GM21619 (cell line): ENCODE measurements around the gene ZNF507.
"Not testable (repeated sequence)": the region's sequence is repeated elsewhere in the genome, so short reads cannot be mapped to it uniquely, and the experiment has no call there.

Source experiments
- ATAC-seq: cut with Tn5 transposase; IDR thresholded peaks from one replicate; pipeline ENCODE4 v1.9.1; 2021; ENCODE audit not compliant: unreplicated experiment

The ZNF507 gene

DNA sequence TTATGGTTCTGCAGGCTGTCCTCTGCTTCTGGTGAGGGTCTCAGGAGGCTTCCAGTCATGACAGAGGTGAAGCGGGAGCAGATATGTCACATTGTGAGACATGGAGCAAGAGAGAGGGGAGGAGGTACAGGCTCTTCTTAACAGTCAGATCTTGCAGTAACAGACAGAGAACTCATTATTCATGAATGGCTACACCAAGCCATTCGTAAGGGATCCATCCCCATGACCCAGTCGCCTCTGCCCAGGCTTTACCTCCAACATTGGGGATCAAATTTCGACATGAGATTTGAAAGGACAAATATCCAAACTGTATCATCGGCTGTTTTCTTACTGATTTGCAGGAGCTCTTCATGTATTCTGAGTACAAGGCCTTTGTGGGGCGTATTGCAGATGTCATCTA is 21.7 kb downstream of the ZNF507 start:
- no peak for ATAC-seq

DNA sequence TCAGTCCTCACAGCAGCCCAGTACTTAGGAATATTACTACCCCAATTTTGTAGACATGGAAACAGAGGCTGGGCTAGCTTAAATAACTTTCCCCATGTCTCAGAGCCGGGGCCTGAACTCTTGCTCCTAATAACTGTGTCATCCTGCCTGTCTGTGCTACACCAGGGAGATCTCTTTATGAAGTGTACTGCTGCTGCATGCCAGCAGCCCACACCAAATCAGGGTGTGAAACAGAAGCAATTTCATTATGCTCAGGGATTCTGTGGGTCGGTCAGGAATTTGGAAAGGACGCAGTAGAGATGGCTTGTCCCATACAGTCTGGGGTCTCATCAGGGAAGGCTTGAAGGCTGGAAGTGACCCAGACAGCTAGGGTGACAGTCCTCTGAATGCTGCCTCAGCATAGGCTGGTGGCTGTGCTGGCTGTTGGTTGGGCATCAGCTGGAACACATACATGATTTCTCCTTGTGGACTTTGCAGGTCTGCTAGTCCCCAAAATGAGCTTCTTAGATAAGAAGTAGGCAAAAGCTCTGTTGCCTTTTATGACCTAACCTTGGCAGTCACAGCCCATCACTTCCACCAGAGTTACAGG is 22.6 kb downstream of the ZNF507 start:
- ATAC-seq, result no peak

GRCh38 chr19:32368787-32369186 is 23.4 kb downstream of the ZNF507 start:
- ATAC-seq, result no peak

DNA sequence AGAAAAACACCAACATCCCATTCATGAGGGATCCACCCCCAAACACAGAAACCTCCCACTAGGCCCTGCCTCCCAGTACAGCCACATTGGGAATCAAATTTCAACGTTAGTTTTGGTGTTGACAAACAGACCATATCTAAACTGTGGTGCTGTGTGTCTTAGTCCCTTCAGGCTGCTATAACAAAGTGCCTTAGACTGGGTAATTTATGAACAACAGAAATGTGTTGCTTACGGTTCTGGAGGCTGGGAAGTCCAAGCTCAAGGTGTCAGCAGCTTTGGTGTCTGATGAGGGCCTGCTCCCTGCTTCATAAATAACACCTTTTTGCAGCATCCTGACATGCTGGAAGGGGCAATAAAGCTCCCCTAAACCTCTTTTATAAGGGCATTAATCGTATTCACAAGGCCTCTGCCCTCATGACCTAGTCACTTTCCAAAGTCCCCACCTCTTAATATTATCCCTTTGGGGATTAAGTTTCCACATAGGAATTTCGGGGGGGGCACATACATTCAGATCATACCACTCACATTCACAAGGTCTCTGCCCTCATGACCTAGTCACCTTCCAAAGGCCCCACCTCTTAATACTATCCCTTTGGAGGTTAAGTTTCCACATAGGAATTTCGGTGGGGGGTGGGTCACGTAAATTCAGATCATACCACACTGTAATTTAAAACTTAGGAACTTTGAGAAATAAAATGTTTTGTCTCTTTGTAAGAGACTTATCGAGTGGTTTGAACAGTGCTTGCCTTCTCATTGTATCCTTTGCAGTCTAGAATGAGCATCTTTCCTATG is 27.5 kb downstream of the ZNF507 start:
- ATAC-seq, result no peak

GRCh38 chr19:32373585-32374295 is 28.3 kb downstream of the ZNF507 start:
- no peak for ATAC-seq

GRCh38 chr19:32374362-32374761 is 29.0 kb downstream of the ZNF507 start:
- ATAC-seq, result not testable (repeated sequence)

DNA sequence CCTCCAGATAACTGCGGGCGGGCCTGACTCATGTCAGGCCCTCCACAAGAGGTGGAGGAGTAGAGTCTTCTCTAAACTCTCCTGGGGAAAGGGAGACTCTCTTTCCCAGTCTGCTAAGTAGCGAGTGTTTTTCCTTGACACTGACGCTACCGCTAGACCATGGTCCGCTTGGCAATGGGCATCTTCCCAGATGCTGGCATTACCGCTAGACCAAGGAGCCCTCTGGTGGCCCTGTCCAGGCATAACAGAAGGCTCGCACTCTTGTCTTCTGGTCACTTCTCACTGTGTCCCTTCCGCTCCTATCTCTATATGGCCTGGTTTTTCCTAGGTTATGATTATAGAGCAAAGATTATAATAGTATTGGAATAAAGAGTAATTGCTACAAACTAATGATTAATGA is 31.7 kb downstream of the ZNF507 start:
- not testable (repeated sequence) for ATAC-seq

GRCh38 chr19:32380269-32380668 is 34.9 kb downstream of the ZNF507 start:
- no peak for ATAC-seq

DNA sequence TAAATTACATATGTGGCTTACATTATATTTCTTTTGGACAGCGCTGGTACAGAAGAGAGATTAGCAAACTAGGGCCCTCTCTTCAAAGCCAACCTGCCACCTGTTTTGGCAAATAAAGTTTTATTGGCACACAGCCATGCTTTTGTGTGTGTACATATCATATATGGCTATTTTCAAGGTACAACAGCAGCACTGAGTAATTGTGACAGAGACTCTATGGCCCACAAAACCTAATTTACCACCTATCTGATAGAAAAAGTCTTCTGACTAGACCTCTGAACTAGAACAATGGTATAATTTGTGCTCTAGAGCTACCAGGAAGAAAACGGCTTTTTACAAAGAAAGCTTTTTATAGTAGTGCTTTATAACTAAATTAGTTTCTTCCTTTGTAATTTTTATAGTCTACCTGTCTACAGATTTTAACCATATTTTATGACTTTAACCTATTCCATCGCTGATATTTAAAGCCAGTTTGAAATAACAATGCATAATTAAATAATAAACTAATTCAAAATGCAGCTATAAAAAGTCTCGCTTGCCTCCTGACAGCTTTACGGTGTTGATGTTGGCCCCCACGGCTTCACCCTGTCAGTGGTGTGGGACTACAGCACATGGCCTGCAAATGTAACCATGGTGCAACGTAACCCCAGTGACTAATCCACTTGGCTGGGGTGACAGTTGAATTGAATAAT is 42.4 kb downstream of the ZNF507 start:
- ATAC-seq, result no peak

GRCh38 chr19:32388393-32388855 is 43.0 kb downstream of the ZNF507 start:
- ATAC-seq, result no peak

DNA sequence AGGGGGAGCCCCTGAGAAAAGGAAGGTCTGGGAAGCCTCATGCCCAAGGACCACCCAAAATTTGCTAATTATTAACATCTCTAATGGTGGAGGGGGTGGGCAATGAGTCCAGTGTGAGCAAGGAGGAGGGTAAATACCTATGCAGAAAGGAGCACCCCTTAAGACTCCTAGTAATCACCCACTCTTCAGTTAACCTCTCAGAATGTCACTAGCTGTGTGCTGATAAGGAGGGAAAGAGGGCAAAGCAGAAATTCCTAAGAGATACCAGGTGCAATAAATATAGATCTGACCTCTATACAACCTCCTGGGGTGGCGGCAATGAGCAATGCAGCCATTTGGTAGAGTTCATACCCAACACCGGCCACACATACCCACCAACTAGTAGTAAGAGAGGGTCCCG is 47.5 kb downstream of the ZNF507 start:
- ATAC-seq, result no peak

DNA sequence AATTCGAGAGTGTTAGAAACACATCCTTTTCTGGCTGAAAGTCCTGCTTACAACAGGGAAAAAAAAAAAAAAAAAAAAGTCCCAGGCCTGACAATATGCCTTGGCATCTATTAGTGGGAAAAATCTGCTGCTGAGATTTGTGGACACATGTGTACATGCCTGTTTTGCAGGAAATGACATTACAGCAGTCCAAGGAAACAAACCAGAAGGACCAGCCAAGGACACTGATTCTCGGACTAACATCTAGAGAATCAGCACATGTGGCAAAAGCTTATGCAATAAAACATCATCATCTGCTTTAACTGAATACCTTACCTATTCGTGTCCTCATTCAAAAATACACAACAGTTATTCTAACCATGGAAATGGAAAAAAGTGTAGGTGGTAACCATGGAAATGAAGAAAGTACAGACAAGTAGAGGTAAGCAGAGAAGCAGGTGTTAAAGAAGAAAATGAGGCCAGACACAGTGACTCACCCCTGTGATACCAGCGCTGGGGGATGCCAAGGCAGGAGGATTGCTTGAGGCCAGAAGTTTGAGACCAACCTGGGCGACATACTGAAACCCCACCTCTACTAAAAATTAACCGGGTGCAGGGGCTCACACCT is 50.7 kb downstream of the ZNF507 start:
- no peak for ATAC-seq

DNA sequence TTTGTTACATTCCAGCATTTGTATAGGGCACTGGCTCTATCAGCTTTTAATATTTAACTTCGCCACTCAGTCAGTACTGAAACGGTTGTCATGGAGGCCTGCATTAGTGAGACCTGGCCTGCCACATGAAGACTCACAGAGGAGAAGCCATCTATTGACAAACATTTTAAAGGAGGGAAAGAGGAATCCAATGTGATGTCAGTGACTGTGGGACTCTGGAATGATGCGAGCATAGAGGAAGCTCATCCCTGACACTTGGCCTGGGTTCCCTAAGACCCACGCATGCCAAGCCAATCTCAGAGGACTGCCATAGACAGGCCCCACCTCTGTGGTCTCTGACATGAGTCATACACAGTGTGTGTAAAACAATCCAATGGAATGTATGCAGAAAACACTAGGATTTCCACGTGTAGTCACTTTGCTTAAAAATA is 52.3 kb downstream of the ZNF507 start:
- no peak for ATAC-seq

- no peak for ATAC-seq
These were observed 56.6 kb downstream of the ZNF507 start for GRCh38 chr19:32401992-32402391.

- ATAC-seq, result no peak
These were observed 58.0 kb downstream of the ZNF507 start for GRCh38 chr19:32403291-32403995.

GRCh38 chr19:32404213-32404932 is 59.0 kb downstream of the ZNF507 start:
- no peak for ATAC-seq

DNA sequence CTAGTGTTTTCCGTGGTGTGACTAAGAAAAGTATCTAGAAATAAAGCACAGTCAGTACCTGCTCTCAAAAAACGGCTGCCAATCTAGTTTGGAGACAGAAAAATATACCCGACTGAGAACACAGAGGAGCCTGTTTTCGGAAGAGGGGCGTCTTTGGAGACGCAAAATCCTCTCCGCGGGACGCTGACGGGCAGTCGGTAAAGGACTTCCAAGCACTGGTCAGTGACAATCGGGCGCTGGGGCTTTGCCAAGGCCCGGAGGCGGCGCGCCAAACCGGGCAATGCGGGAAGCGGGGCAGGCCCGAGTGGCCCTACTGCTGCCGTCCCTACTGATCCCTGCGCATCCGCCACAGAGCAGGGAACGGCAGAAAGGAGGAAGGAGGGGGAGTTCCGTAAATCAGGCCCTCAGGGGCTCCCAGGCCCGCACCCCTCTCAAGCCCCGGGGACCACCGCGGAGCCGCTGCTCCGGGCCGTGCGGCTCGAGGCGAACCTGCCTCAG is 59.6 kb downstream of the ZNF507 start:
- peak; percentile 14 for ATAC-seq

- peak; percentile 92 for ATAC-seq
These were observed 60.2 kb downstream of the ZNF507 start, which contains the start of gene DPY19L3 for GRCh38 chr19:32405431-32406160. Gene DPY19L3, plus strand, starts transcription at chr19:32405770. Its CDS starts 2,484 bp downstream, at chr19:32408254.
